SK-N-SH treated with all-trans-retinoic acid at 6 μM for 48 hours (cell line): ENCODE results near the gene LDB2.

ENCODE experiments used
- ATAC-seq: fragments of 200-7000 bp; cut with Tn5 transposase; 3 replicates; pipeline ENCODE4 v1.9.1; 2020; ENCODE audit warnings: mild to moderate bottlenecking, moderate library complexity
- ARNTL ChIP-seq: fragments of 450-650 bp; formaldehyde crosslinking; IDR thresholded peaks from 2 replicates; pipeline ENCODE4 v1.5.0; 2020; ENCODE audit warnings: low read depth, mild to moderate bottlenecking, moderate library complexity, borderline replicate concordance
- BACH2 ChIP-seq: fragments of 250-450 bp; sonication (Bioruptor Pico); IDR thresholded peaks from 2 replicates; pipeline ENCODE4 v1.9.0; 2021; ENCODE audit warnings: mild to moderate bottlenecking, borderline replicate concordance
- CSDC2 ChIP-seq: fragments of 250-450 bp; sonication (Bioruptor Pico); IDR thresholded peaks from 2 replicates; pipeline ENCODE4 v1.5.0; 2020; ENCODE audit warnings: mild to moderate bottlenecking, moderate library complexity
- ESRRG ChIP-seq: fragments of 250-450 bp; sonication (Bioruptor Pico); IDR thresholded peaks from 2 replicates; pipeline ENCODE4 v1.6.1; 2021; ENCODE audit warnings: mild to moderate bottlenecking
- GLIS3 ChIP-seq: fragments of 250-450 bp; sonication (Bioruptor Pico); IDR thresholded peaks from 2 replicates; pipeline ENCODE4 v1.5.0; 2020; ENCODE audit warnings: mild to moderate bottlenecking, moderate library complexity
- ISL1 ChIP-seq: fragments of 250-450 bp; sonication (Bioruptor Pico); IDR thresholded peaks from 2 replicates; pipeline ENCODE4 v2.1.2; 2022; ENCODE audit warnings: mild to moderate bottlenecking, moderate library complexity
- OSR1 ChIP-seq: fragments of 250-450 bp; sonication (Bioruptor Pico); IDR thresholded peaks from 2 replicates; pipeline ENCODE4 v1.8.0; 2022; ENCODE audit warnings: moderate library complexity, mild to moderate bottlenecking, inconsistent platforms
- PPARA ChIP-seq: fragments of 250-450 bp; sonication (Bioruptor Pico); IDR thresholded peaks from 2 replicates; pipeline ENCODE4 v1.5.0; 2020; ENCODE audit warnings: mild to moderate bottlenecking, borderline replicate concordance
- RARB ChIP-seq: fragments of 250-450 bp; sonication (Bioruptor Pico); IDR thresholded peaks from 2 replicates; pipeline ENCODE4 v1.8.0; 2021; ENCODE audit warnings: mild to moderate bottlenecking, moderate library complexity
- TCF4 ChIP-seq: fragments of 250-450 bp; sonication (Bioruptor Pico); IDR thresholded peaks from 2 replicates; pipeline ENCODE4 v1.8.0; 2021; ENCODE audit warnings: mild to moderate bottlenecking, moderate library complexity, borderline replicate concordance
- TOX ChIP-seq: fragments of 250-450 bp; sonication (Bioruptor Pico); IDR thresholded peaks from 2 replicates; pipeline ENCODE4 v1.8.0; 2021; ENCODE audit warnings: mild to moderate bottlenecking, moderate library complexity, borderline replicate concordance
- ZC3H10 ChIP-seq: fragments of 250-450 bp; sonication (Bioruptor Pico); IDR thresholded peaks from 2 replicates; pipeline ENCODE4 v1.5.1; 2021; ENCODE audit warnings: mild to moderate bottlenecking, moderate library complexity
- ZFP3 ChIP-seq: fragments of 250-450 bp; sonication (Bioruptor Pico); IDR thresholded peaks from 2 replicates; pipeline ENCODE4 v1.5.0; 2020; ENCODE audit warnings: mild to moderate bottlenecking, moderate library complexity
- ZFP30 ChIP-seq: fragments of 450-650 bp; formaldehyde crosslinking; IDR thresholded peaks from 2 replicates; pipeline ENCODE4 v1.5.0; 2022; ENCODE audit warnings: mild to moderate bottlenecking, moderate library complexity
- ZNF565 ChIP-seq: fragments of 450-650 bp; formaldehyde crosslinking; conservative IDR thresholded peaks from 2 replicates; pipeline ENCODE4 v1.5.0; 2020; ENCODE audit warnings: low read depth, mild to moderate bottlenecking, moderate library complexity
- ZNF70 ChIP-seq: fragments of 450-650 bp; formaldehyde crosslinking; IDR thresholded peaks from 2 replicates; pipeline ENCODE4 v1.5.0; 2020; ENCODE audit warnings: mild to moderate bottlenecking, moderate library complexity
- TF ChIP-seq, protein P1 (sequence below): fragments of 250-450 bp; sonication (Bioruptor Pico); IDR thresholded peaks from 2 replicates; pipeline ENCODE4 v1.5.1; 2021; ENCODE audit warnings: mild to moderate bottlenecking, moderate library complexity
- TF ChIP-seq, protein P2 (sequence below): fragments of 250-450 bp; sonication (Bioruptor Pico); IDR thresholded peaks from 2 replicates; pipeline ENCODE4 v1.8.0; 2020; ENCODE audit warnings: mild to moderate bottlenecking, moderate library complexity, borderline replicate concordance
- TF ChIP-seq, protein P3 (sequence below): fragments of 250-450 bp; sonication (Bioruptor Pico); IDR thresholded peaks from 2 replicates; pipeline ENCODE4 v1.8.0; 2021; ENCODE audit warnings: low read depth, mild to moderate bottlenecking, moderate library complexity, borderline replicate concordance
- TF ChIP-seq, protein P4 (sequence below): fragments of 250-450 bp; sonication (Bioruptor Pico); IDR thresholded peaks from 2 replicates; pipeline ENCODE4 v1.5.0; 2020; ENCODE audit warnings: mild to moderate bottlenecking, moderate library complexity

LDB2 gene

DNA sequence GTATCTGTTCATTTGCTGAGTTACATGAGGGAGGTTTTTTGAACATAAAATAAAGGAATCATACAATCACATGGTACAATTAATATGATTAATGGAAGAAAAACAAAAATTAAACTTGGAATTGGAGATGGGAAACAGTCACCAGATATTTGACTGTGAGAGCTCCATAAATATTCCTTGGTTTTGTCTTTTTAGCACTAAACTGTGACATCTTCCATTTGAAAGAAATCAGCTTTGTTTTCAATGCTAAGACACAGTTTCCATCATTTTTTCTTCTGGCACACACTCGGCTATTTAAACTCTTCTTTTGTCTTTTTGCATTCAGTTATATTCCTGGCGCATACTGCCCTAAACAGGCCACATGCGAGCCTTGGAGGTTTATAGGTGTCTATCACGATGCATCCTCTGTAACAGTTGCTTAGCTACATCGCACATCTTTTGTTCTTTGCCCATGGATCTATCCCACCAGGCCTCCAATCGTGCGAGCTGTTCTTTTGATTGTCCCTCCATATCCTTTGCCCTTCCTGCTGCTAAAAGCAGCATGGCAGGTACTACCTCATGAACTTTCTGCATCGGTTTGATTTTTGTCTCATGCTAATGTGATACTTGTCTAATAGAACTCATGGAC lies 158.3 kb downstream of the LDB2 start:
- TF ChIP-seq ISL1 = no peak
- TF ChIP-seq, protein P1, sequence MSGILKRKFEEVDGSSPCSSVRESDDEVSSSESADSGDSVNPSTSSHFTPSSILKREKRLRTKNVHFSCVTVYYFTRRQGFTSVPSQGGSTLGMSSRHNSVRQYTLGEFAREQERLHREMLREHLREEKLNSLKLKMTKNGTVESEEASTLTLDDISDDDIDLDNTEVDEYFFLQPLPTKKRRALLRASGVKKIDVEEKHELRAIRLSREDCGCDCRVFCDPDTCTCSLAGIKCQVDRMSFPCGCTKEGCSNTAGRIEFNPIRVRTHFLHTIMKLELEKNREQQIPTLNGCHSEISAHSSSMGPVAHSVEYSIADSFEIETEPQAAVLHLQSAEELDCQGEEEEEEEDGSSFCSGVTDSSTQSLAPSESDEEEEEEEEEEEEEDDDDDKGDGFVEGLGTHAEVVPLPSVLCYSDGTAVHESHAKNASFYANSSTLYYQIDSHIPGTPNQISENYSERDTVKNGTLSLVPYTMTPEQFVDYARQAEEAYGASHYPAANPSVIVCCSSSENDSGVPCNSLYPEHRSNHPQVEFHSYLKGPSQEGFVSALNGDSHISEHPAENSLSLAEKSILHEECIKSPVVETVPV (CRISPR knock-in tag) = no peak
- no peak for TF ChIP-seq GLIS3
- TF ChIP-seq ARNTL (CRISPR knock-in tag) = no peak
- TF ChIP-seq TOX (CRISPR knock-in tag) = no peak
- TF ChIP-seq RARB (CRISPR knock-in tag) = no peak
- TF ChIP-seq, protein P2, sequence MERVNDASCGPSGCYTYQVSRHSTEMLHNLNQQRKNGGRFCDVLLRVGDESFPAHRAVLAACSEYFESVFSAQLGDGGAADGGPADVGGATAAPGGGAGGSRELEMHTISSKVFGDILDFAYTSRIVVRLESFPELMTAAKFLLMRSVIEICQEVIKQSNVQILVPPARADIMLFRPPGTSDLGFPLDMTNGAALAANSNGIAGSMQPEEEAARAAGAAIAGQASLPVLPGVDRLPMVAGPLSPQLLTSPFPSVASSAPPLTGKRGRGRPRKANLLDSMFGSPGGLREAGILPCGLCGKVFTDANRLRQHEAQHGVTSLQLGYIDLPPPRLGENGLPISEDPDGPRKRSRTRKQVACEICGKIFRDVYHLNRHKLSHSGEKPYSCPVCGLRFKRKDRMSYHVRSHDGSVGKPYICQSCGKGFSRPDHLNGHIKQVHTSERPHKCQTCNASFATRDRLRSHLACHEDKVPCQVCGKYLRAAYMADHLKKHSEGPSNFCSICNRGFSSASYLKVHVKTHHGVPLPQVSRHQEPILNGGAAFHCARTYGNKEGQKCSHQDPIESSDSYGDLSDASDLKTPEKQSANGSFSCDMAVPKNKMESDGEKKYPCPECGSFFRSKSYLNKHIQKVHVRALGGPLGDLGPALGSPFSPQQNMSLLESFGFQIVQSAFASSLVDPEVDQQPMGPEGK (CRISPR knock-in tag) = no peak
- TF ChIP-seq OSR1 (CRISPR knock-in tag) = no peak
- TF ChIP-seq TCF4 (CRISPR knock-in tag) = no peak
- no peak for TF ChIP-seq ZFP30 (CRISPR knock-in tag)
- TF ChIP-seq PPARA (CRISPR knock-in tag) = no peak
- TF ChIP-seq ZC3H10 (CRISPR knock-in tag) = no peak
- TF ChIP-seq ZNF70 (CRISPR knock-in tag) = no peak
- TF ChIP-seq ZFP3 = no peak
- TF ChIP-seq, protein P3, sequence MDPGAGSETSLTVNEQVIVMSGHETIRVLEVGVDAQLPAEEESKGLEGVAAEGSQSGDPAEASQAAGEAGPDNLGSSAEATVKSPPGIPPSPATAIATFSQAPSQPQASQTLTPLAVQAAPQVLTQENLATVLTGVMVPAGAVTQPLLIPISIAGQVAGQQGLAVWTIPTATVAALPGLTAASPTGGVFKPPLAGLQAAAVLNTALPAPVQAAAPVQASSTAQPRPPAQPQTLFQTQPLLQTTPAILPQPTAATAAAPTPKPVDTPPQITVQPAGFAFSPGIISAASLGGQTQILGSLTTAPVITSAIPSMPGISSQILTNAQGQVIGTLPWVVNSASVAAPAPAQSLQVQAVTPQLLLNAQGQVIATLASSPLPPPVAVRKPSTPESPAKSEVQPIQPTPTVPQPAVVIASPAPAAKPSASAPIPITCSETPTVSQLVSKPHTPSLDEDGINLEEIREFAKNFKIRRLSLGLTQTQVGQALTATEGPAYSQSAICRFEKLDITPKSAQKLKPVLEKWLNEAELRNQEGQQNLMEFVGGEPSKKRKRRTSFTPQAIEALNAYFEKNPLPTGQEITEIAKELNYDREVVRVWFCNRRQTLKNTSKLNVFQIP (CRISPR knock-in tag) = no peak
- no peak for ATAC-seq

DNA sequence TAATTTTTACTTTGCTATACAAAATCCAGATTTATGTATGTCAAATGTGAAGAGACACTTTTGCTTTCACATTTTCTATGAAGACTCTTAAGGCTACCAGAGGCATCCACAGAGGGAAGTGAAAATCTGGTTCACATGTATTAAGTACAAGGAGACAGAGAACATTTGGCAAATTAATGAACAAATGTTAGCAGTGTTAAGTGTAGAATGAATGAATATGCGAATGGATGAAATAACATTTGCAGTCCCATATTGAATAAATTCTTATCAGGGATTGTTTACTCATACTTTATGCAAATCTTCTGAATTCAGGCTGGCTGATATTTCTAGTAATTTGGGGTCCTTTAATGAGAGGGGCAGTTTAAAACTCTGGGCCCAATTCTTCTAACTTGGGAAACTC lies 159.9 kb downstream of the LDB2 start:
- ATAC-seq = no peak
- TF ChIP-seq ZNF70 (CRISPR knock-in tag) = no peak
- TF ChIP-seq BACH2 (CRISPR knock-in tag) = no peak
- TF ChIP-seq ZFP3 = no peak
- no peak for TF ChIP-seq ZFP30 (CRISPR knock-in tag)

DNA sequence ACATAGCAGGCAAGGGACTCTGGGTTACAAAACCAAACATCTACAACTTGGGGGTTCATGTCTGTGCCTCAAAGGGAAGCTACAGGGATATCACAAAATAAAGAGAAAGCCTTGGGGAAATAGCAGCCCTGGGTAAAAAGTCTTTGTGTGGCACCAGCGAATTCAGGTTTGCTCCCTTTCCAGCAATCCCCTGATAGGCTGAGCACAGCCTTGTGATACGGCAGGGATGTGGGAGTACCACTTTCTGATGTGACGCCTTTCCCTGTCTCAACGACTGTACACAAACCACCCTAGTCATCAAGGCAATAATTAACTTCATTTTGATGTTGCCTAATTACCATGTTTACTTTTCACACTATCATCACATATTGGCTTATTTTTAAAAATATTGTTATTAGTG lies 164.9 kb downstream of the LDB2 start:
- TF ChIP-seq ESRRG (CRISPR knock-in tag) (no peak), ZFP3 (no peak), TOX (CRISPR knock-in tag) (no peak), CSDC2 (CRISPR knock-in tag) (no peak), ZFP30 (CRISPR knock-in tag) (no peak), RARB (CRISPR knock-in tag) (no peak), TCF4 (CRISPR knock-in tag) (no peak), ISL1 (no peak), BACH2 (CRISPR knock-in tag) (no peak), ZNF565 (CRISPR knock-in tag) (no peak), ZNF70 (CRISPR knock-in tag) (no peak), ARNTL (CRISPR knock-in tag) (no peak), PPARA (CRISPR knock-in tag) (no peak), GLIS3 (no peak), OSR1 (CRISPR knock-in tag) (no peak)
- TF ChIP-seq, protein P3 (CRISPR knock-in tag) = no peak
- TF ChIP-seq, protein P1 (CRISPR knock-in tag) = no peak
- TF ChIP-seq, protein P4, sequence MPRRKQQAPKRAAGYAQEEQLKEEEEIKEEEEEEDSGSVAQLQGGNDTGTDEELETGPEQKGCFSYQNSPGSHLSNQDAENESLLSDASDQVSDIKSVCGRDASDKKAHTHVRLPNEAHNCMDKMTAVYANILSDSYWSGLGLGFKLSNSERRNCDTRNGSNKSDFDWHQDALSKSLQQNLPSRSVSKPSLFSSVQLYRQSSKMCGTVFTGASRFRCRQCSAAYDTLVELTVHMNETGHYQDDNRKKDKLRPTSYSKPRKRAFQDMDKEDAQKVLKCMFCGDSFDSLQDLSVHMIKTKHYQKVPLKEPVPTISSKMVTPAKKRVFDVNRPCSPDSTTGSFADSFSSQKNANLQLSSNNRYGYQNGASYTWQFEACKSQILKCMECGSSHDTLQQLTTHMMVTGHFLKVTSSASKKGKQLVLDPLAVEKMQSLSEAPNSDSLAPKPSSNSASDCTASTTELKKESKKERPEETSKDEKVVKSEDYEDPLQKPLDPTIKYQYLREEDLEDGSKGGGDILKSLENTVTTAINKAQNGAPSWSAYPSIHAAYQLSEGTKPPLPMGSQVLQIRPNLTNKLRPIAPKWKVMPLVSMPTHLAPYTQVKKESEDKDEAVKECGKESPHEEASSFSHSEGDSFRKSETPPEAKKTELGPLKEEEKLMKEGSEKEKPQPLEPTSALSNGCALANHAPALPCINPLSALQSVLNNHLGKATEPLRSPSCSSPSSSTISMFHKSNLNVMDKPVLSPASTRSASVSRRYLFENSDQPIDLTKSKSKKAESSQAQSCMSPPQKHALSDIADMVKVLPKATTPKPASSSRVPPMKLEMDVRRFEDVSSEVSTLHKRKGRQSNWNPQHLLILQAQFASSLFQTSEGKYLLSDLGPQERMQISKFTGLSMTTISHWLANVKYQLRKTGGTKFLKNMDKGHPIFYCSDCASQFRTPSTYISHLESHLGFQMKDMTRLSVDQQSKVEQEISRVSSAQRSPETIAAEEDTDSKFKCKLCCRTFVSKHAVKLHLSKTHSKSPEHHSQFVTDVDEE (CRISPR knock-in tag) = no peak
- TF ChIP-seq, protein P2 (CRISPR knock-in tag) = no peak
- ATAC-seq = no peak
